HK-2 (cell line): ENCODE measurements around the gene PTPMT1.

Source experiments
- DNase-seq: peaks from one replicate; pipeline ENCODE4 v3.0.0-alpha.2; 2018; ENCODE audit not compliant: unreplicated experiment

PTPMT1 gene

GRCh38 chr11:47607380-47607779 lies 42.0 kb downstream of the PTPMT1 start:
- no peak for DNase-seq

DNA sequence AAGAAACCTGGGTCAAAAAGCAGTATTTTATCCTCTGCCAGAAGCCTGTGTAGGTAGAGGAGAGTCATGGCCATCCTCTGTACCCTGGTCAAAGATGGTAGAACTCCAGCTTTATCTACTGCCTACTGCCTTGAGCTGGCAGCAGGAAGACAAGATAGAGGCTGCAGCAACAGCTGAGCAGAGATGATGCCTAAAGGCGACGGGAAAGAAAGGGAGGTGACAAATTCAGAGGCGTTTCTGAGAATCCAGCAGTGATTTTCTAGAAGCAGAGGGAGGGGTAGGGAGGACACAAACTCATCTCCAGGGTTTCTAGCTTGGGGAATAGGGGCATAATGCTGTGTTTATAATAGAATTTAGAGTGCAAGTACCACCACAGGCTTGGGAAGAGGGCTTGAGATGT lies 44.3 kb downstream of the PTPMT1 start:
- DNase-seq = no peak

- no peak for DNase-seq
Measured at GRCh38 chr11:47611348-47611794, 46.0 kb downstream of the PTPMT1 start.

- DNase-seq = no peak
Measured at GRCh38 chr11:47615249-47615648, 49.9 kb downstream of the PTPMT1 start.

DNA sequence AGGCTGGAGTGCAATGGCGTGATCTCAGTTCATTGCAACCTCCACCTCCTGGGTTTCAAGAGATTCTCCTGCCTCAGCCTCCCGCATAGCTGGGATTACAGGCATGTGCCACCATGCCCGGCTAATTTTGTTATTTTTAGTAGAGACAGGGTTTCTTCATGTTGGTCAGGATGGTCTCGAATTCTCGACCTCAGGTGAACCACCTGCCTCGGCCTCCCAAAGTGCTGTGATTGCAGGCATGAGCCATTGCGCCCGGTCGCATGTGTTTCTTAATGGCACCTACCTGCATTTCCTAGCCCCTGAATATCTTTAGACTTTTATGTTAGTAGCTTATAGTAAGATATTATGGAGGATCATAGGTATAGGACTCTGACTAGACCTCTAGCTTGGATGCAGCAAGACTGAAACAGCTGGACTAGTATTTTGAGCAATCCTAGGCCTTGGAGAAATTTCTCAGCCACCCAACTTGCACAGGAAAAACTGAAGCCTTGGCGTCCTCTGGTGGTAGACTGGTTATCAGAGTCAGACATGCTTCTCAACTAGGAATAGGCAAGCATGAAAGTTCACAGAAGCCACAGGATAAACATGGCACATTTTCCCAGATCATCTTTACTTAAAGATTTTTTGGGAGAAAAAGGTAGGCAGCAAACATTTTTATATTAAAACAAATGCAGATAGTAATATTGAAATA lies 51.5 kb downstream of the PTPMT1 start:
- no peak for DNase-seq

- no peak for DNase-seq
Measured at GRCh38 chr11:47617417-47617809, 52.0 kb downstream of the PTPMT1 start.

GRCh38 chr11:47620836-47621378 lies 55.5 kb downstream of the PTPMT1 start:
- no peak for DNase-seq
